A673 (cell line): ENCODE data around the gene TRPC4AP.

Experiments used
- EZH2 ChIP-seq: fragments of 200-600 bp; sonication (generic); IDR thresholded peaks from 2 replicates; pipeline ENCODE4 v1.6.1; 2017; ENCODE audit warnings: borderline replicate concordance, low read depth, mild to moderate bottlenecking, mixed read lengths, antibody characterized with exemption, low read length; ENCODE audit not compliant: poor library complexity, severe bottlenecking
- TF ChIP-seq, protein P1 (sequence below): fragments of 300-800, 200-600 bp; sonication (generic); conservative IDR thresholded peaks from 2 replicates; pipeline ENCODE4 v1.5.1; 2017; ENCODE audit warnings: low read depth, mild to moderate bottlenecking, antibody characterized with exemption, low read length, moderate library complexity, mixed read lengths

DNA sequence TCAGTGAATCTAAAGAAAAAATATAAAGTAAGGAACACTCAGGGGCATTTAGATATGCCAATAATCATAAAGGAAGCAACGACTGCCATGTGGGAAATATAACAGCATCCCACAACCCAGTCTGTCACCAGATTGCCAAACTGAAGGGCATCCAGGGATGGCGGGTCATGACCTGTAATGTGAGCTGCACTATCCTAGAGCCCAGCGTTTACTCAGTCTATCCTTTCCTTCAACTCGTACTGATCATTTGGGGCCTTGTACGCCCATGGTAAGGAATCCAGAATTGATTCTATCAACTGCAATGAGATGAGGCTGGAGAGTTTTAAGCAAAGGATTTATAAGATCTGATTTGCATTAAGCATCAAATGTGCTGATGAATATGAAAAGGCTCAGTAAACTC is 5.3 kb downstream of the TRPC4AP start:
- no peak for TF ChIP-seq EZH2
- TF ChIP-seq, protein P1, sequence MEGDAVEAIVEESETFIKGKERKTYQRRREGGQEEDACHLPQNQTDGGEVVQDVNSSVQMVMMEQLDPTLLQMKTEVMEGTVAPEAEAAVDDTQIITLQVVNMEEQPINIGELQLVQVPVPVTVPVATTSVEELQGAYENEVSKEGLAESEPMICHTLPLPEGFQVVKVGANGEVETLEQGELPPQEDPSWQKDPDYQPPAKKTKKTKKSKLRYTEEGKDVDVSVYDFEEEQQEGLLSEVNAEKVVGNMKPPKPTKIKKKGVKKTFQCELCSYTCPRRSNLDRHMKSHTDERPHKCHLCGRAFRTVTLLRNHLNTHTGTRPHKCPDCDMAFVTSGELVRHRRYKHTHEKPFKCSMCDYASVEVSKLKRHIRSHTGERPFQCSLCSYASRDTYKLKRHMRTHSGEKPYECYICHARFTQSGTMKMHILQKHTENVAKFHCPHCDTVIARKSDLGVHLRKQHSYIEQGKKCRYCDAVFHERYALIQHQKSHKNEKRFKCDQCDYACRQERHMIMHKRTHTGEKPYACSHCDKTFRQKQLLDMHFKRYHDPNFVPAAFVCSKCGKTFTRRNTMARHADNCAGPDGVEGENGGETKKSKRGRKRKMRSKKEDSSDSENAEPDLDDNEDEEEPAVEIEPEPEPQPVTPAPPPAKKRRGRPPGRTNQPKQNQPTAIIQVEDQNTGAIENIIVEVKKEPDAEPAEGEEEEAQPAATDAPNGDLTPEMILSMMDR: no peak
